Activated T-helper 1 cell treated with anti-CD3 and anti-CD28 coated beads, Interleukin-12 subunit alpha, Interleukin-12 subunit beta, Interleukin-2, Interleukin-4 antibody, amounts not matched to agents 30 ng/mL and 10 ng/mL and 1 ng/mL, durations not matched to agents 14 hours and 24 hours and 36 hours (primary cell): ENCODE data around the gene GABBR2. TPM values are rescaled to one million over a fixed set of nuclear protein-coding genes. Genes with fewer than 3 reads are reported as not detected.

Experiments used
- DNase-seq: peaks from one replicate; pipeline ENCODE4 v3.0.0; 2021; ENCODE audit warnings: low spot score
- H3K27ac Mint-ChIP-seq: one replicate; pipeline ENCODE4 v1.8.0; 2021; ENCODE audit warnings: mild to moderate bottlenecking, mixed read lengths
- H3K27me3 Mint-ChIP-seq: one replicate; pipeline ENCODE4 v1.8.0; 2022; ENCODE audit warnings: mild to moderate bottlenecking, moderate library complexity, mixed read lengths; ENCODE audit not compliant: insufficient read depth
- H3K36me3 Mint-ChIP-seq: one replicate; pipeline ENCODE4 v1.8.0; 2021; ENCODE audit warnings: low read depth, mixed read lengths
- H3K4me1 Mint-ChIP-seq: one replicate; pipeline ENCODE4 v1.8.0; 2021; ENCODE audit warnings: low read depth, mixed read lengths
- H3K4me3 Mint-ChIP-seq: one replicate; pipeline ENCODE4 v1.8.0; 2021; ENCODE audit warnings: mild to moderate bottlenecking, moderate library complexity, mixed read lengths
- H3K9me3 Mint-ChIP-seq: one replicate; pipeline ENCODE4 v1.8.0; 2021; ENCODE audit warnings: mixed read lengths
- intact Hi-C: fragments of 100-400 bp; cut with micrococcal nuclease; formaldehyde crosslinking; loops from one replicate; pipeline ENCODE4 v1.15.1; 2024
- total RNA-seq: library from RNA; stranded (reverse); gene quantifications from 2 replicates; pipeline ENCODE4 v1.2.3, GENCODE V29; 2022

GABBR2 gene
- total RNA-seq, 1 donor from 2014 or later = not detected

- intact Hi-C loops = loop anchor here (5.0 to 10.0 kb wide), 2 partner anchors 235 to 252 kb away; no protein-coding TSS in a partner anchor
- H3K4me3 Mint-ChIP-seq = no peak overlapping the region
- no peak overlapping the region for H3K27ac Mint-ChIP-seq
Observed at GRCh38 chr9:98539954-98540353, 168.8 kb downstream of the GABBR2 start.

GRCh38 chr9:98538626-98539031, 170.1 kb downstream of the GABBR2 start:
- DNase-seq = no peak
- H3K36me3 Mint-ChIP-seq = no peaks in the 10 kb centered on the region
- no peak overlapping the region for H3K27ac Mint-ChIP-seq
- no peaks in the 10 kb centered on the region for H3K4me1 Mint-ChIP-seq
- intact Hi-C loops = loop anchor here (5.0 kb wide), 1 partner anchor 254 kb away; no protein-coding TSS in a partner anchor
- H3K9me3 Mint-ChIP-seq = no peaks in the 10 kb centered on the region
- H3K27me3 Mint-ChIP-seq = peaks cover 2% of the 10 kb centered on the region
- no peak overlapping the region for H3K4me3 Mint-ChIP-seq

More at GRCh38 chr9:98539954-98540353, 168.8 kb downstream of the GABBR2 start:
- no peaks in the 10 kb centered on the region for H3K36me3 Mint-ChIP-seq
- H3K27me3 Mint-ChIP-seq = peaks cover 8% of the 10 kb centered on the region
- DNase-seq = no peak
- no peaks in the 10 kb centered on the region for H3K4me1 Mint-ChIP-seq
- H3K9me3 Mint-ChIP-seq = no peaks in the 10 kb centered on the region

- Mint-ChIP-seq H3K36me3 (no peaks in the 10 kb centered on the region), H3K9me3 (no peaks in the 10 kb centered on the region), H3K27me3 (peaks cover 2% of the 10 kb centered on the region), H3K4me3 (no peak overlapping the region), H3K27ac (no peak overlapping the region), H3K4me1 (no peaks in the 10 kb centered on the region)
- DNase-seq = no peak
- intact Hi-C loops = loop anchor here (5.0 kb wide), 1 partner anchor 254 kb away; no protein-coding TSS in a partner anchor
Observed at GRCh38 chr9:98538203-98538602, 170.5 kb downstream of the GABBR2 start.

GRCh38 chr9:98536542-98537173, 172.1 kb downstream of the GABBR2 start:
- Mint-ChIP-seq H3K36me3 (no peaks in the 10 kb centered on the region), H3K9me3 (no peaks in the 10 kb centered on the region), H3K4me3 (no peak overlapping the region), H3K27me3 (peaks cover 2% of the 10 kb centered on the region), H3K4me1 (no peaks in the 10 kb centered on the region), H3K27ac (no peak overlapping the region)
- DNase-seq = no peak
- intact Hi-C loops = loop anchor here (5.0 kb wide), 1 partner anchor 256 kb away; no protein-coding TSS in a partner anchor

GRCh38 chr9:98533866-98534265, 174.9 kb downstream of the GABBR2 start:
- Mint-ChIP-seq H3K4me3 (no peak overlapping the region), H3K27me3 (peaks cover 2% of the 10 kb centered on the region), H3K27ac (no peak overlapping the region), H3K4me1 (no peaks in the 10 kb centered on the region), H3K9me3 (no peaks in the 10 kb centered on the region), H3K36me3 (no peaks in the 10 kb centered on the region)
- intact Hi-C loops = no loop called here
- no peak for DNase-seq

- H3K4me1 Mint-ChIP-seq = no peaks in the 10 kb centered on the region
- no peak for DNase-seq
- no peak overlapping the region for H3K27ac Mint-ChIP-seq
- H3K9me3 Mint-ChIP-seq = no peaks in the 10 kb centered on the region
- intact Hi-C loops = no loop called here
- no peaks in the 10 kb centered on the region for H3K36me3 Mint-ChIP-seq
- H3K27me3 Mint-ChIP-seq = peaks cover under 1% of the 10 kb centered on the region
- H3K4me3 Mint-ChIP-seq = no peak overlapping the region
Observed at GRCh38 chr9:98533132-98533531, 175.6 kb downstream of the GABBR2 start.

GRCh38 chr9:98532574-98532973, 176.2 kb downstream of the GABBR2 start:
- Mint-ChIP-seq H3K4me3 (no peak overlapping the region), H3K27me3 (no peaks in the 10 kb centered on the region), H3K9me3 (no peaks in the 10 kb centered on the region), H3K27ac (no peak overlapping the region), H3K36me3 (no peaks in the 10 kb centered on the region), H3K4me1 (no peaks in the 10 kb centered on the region)
- no peak for DNase-seq
- intact Hi-C loops = no loop called here

GRCh38 chr9:98532147-98532546, 176.6 kb downstream of the GABBR2 start:
- intact Hi-C loops = no loop called here
- H3K4me3 Mint-ChIP-seq = no peak overlapping the region
- no peaks in the 10 kb centered on the region for H3K36me3 Mint-ChIP-seq
- DNase-seq = no peak
- no peaks in the 10 kb centered on the region for H3K27me3 Mint-ChIP-seq
- no peaks in the 10 kb centered on the region for H3K4me1 Mint-ChIP-seq
- no peak overlapping the region for H3K27ac Mint-ChIP-seq
- no peaks in the 10 kb centered on the region for H3K9me3 Mint-ChIP-seq

GRCh38 chr9:98530806-98531386, 177.8 kb downstream of the GABBR2 start:
- peaks cover 2% of the 10 kb centered on the region for H3K27me3 Mint-ChIP-seq
- DNase-seq = no peak
- no peaks in the 10 kb centered on the region for H3K9me3 Mint-ChIP-seq
- no peaks in the 10 kb centered on the region for H3K36me3 Mint-ChIP-seq
- no peaks in the 10 kb centered on the region for H3K4me1 Mint-ChIP-seq
- intact Hi-C loops = no loop called here
- no peak overlapping the region for H3K4me3 Mint-ChIP-seq
- no peak overlapping the region for H3K27ac Mint-ChIP-seq

GRCh38 chr9:98530275-98530674, 178.5 kb downstream of the GABBR2 start:
- H3K4me3 Mint-ChIP-seq = no peak overlapping the region
- H3K27me3 Mint-ChIP-seq = peaks cover 2% of the 10 kb centered on the region
- no peaks in the 10 kb centered on the region for H3K36me3 Mint-ChIP-seq
- no peak for DNase-seq
- no peak overlapping the region for H3K27ac Mint-ChIP-seq
- H3K9me3 Mint-ChIP-seq = no peaks in the 10 kb centered on the region
- intact Hi-C loops = no loop called here
- no peaks in the 10 kb centered on the region for H3K4me1 Mint-ChIP-seq

- no peak overlapping the region for H3K4me3 Mint-ChIP-seq
- no peaks in the 10 kb centered on the region for H3K36me3 Mint-ChIP-seq
- peaks cover 4% of the 10 kb centered on the region for H3K27me3 Mint-ChIP-seq
- no peaks in the 10 kb centered on the region for H3K4me1 Mint-ChIP-seq
- no peak overlapping the region for H3K27ac Mint-ChIP-seq
- DNase-seq = no peak
- H3K9me3 Mint-ChIP-seq = no peaks in the 10 kb centered on the region
- intact Hi-C loops = no loop called here
Observed at GRCh38 chr9:98529841-98530240, 178.9 kb downstream of the GABBR2 start.

- DNase-seq = no peak
- Mint-ChIP-seq H3K4me3 (no peak overlapping the region), H3K27me3 (peaks cover 24% of the 10 kb centered on the region), H3K4me1 (no peaks in the 10 kb centered on the region), H3K36me3 (no peaks in the 10 kb centered on the region), H3K9me3 (no peaks in the 10 kb centered on the region), H3K27ac (no peak overlapping the region)
- intact Hi-C loops = no loop called here
Observed at GRCh38 chr9:98523231-98523901, 185.4 kb downstream of the GABBR2 start.

- no peaks in the 10 kb centered on the region for H3K4me1 Mint-ChIP-seq
- no peaks in the 10 kb centered on the region for H3K9me3 Mint-ChIP-seq
- DNase-seq = no peak
- H3K27me3 Mint-ChIP-seq = peaks cover 24% of the 10 kb centered on the region
- intact Hi-C loops = no loop called here
- no peak overlapping the region for H3K27ac Mint-ChIP-seq
- H3K36me3 Mint-ChIP-seq = no peaks in the 10 kb centered on the region
- H3K4me3 Mint-ChIP-seq = no peak overlapping the region
Observed at GRCh38 chr9:98522487-98522886, 186.2 kb downstream of the GABBR2 start.
